Uterus (tissue), 4 donors: ENCODE measurements around the gene SIGLEC12. TPM values are rescaled to one million over a fixed set of nuclear protein-coding genes. Genes with fewer than 3 reads are reported as not detected.

Experiments
- DNase-seq, 2 donors: peaks; one replicate each; pipeline ENCODE4 v3.0.0-alpha.2; 2019 to 2020
- H3K27ac ChIP-seq, 2 donors: fragments of 200-600 bp; sonication (generic); 1 replicate in 1 of 2; 2 replicates in 1 of 2; pipeline ENCODE4 v1.5.1; 2016 to 2018
- H3K27me3 ChIP-seq, 2 donors: fragments of 200-600 bp; sonication (generic); one replicate each; pipeline ENCODE4 v1.5.1; 2018 to 2019; ENCODE audit warnings: control low read depth in 1 of 2
- H3K36me3 ChIP-seq, 2 donors: fragments of 200-600 bp; sonication (generic); one replicate each; pipeline ENCODE4 v1.5.1; 2019; ENCODE audit warnings: control low read depth in 1 of 2
- H3K4me1 ChIP-seq, 2 donors: fragments of 200-600 bp; sonication (generic); one replicate each; pipeline ENCODE4 v1.5.1; 2018 to 2019; ENCODE audit warnings: control low read depth in 1 of 2
- H3K4me3 ChIP-seq, 2 donors: fragments of 200-600 bp; sonication (generic); 1 replicate in 1 of 2; 2 replicates in 1 of 2; pipeline ENCODE4 v1.5.1; 2018 to 2019; ENCODE audit warnings: mild to moderate bottlenecking in 1 of 2
- H3K9me3 ChIP-seq, 2 donors: fragments of 200-600 bp; sonication (generic); one replicate each; pipeline ENCODE4 v1.5.1; 2019; ENCODE audit warnings: control low read depth in 1 of 2
- CTCF ChIP-seq, 4 experiments: fragments of 200-600 bp in 2 of 4; fragments of 450-650 bp in 2 of 4; sonication (generic) in 2 of 4; IDR thresholded peaks; one replicate each; pipeline ENCODE4 v1.5.1; 2016 to 2019; ENCODE audit warnings: antibody characterized with exemption in 4 of 4, mild to moderate bottlenecking in 2 of 4, moderate library complexity in 1 of 4
- POLR2A ChIP-seq, 2 donors: fragments of 450-650 bp; IDR thresholded peaks; one replicate each; pipeline ENCODE4 v1.6.1; 2016; ENCODE audit warnings: antibody characterized with exemption in 2 of 2, mild to moderate bottlenecking in 1 of 2, moderate library complexity in 1 of 2
- intact Hi-C: fragments of 100-400 bp; cut with DNase I; formaldehyde crosslinking; loops from one replicate; pipeline ENCODE4 v1.15.1; 2023; ENCODE audit warnings: low total_unique reads
- total RNA-seq, 4 donors: library from RNA; depleted of rRNA in 3 of 4; stranded (reverse); fragments of >200 nt in 3 of 4; gene quantifications; one replicate each; pipeline versions ENCODE4 v1.1.0 to v1.2.4, GENCODE V29; 2014 to 2023
- donor health status: DM: yes; HTN: yes; CAD: no.

Gene SIGLEC12
- total RNA-seq, 4 donors from 2014 or later: 0.21 to 0.40 TPM; not detected in 2

- H3K27me3 ChIP-seq: no peaks in the 10 kb centered on the region
- no peaks in the 10 kb centered on the region for H3K4me1 ChIP-seq
- no peak for DNase-seq
- H3K4me3 ChIP-seq: no peak within 1 kb of the TSS
- H3K27ac ChIP-seq: no peak within 1 kb of the TSS
- intact Hi-C loops: no loop called here
- no peak for TF ChIP-seq POLR2A (IDR thresholded peaks at IDR 0.05)
- H3K9me3 ChIP-seq: no peaks in the 10 kb centered on the region
- no peaks in the 10 kb centered on the region for H3K36me3 ChIP-seq
These were observed 43.5 kb downstream of the SIGLEC12 start, which contains the start of gene SIGLEC8 for GRCh38 chr19:51458051-51458645. Gene SIGLEC8, minus strand, starts transcription at chr19:51458454. Its CDS starts 67 bp downstream, at chr19:51458387.

- intact Hi-C loops: no loop called here
- TF ChIP-seq POLR2A (IDR thresholded peaks at IDR 0.05): no peak
- TF ChIP-seq CTCF (IDR thresholded peaks at IDR 0.05): no peak
- Histone ChIP-seq H3K9me3 (no peaks in the 10 kb centered on the region), H3K4me3 (no peak overlapping the region), H3K27me3 (no peaks in the 10 kb centered on the region), H3K4me1 (no peaks in the 10 kb centered on the region), H3K36me3 (no peaks in the 10 kb centered on the region), H3K27ac (no peak overlapping the region)
- DNase-seq: no peak
These were observed 44.1 kb downstream of the SIGLEC12 start for GRCh38 chr19:51457351-51458013.

GRCh38 chr19:51456541-51457290, 44.9 kb downstream of the SIGLEC12 start:
- TF ChIP-seq CTCF (IDR thresholded peaks at IDR 0.05) (no peak), POLR2A (IDR thresholded peaks at IDR 0.05) (no peak)
- no peak overlapping the region for H3K27ac ChIP-seq
- H3K4me3 ChIP-seq: no peak overlapping the region
- H3K4me1 ChIP-seq: no peaks in the 10 kb centered on the region
- no peaks in the 10 kb centered on the region for H3K27me3 ChIP-seq
- intact Hi-C loops: no loop called here
- H3K36me3 ChIP-seq: no peaks in the 10 kb centered on the region
- no peak for DNase-seq
- H3K9me3 ChIP-seq: no peaks in the 10 kb centered on the region

- Histone ChIP-seq H3K27ac (no peak overlapping the region), H3K36me3 (no peaks in the 10 kb centered on the region), H3K27me3 (no peaks in the 10 kb centered on the region), H3K9me3 (no peaks in the 10 kb centered on the region), H3K4me3 (no peak overlapping the region), H3K4me1 (no peaks in the 10 kb centered on the region)
- TF ChIP-seq CTCF (IDR thresholded peaks at IDR 0.05) (no peak), POLR2A (IDR thresholded peaks at IDR 0.05) (no peak)
- no peak for DNase-seq
- intact Hi-C loops: no loop called here
These were observed 50.8 kb downstream of the SIGLEC12 start for GRCh38 chr19:51450730-51451307.

GRCh38 chr19:51448411-51449016, 53.1 kb downstream of the SIGLEC12 start:
- H3K4me1 ChIP-seq: no peaks in the 10 kb centered on the region
- TF ChIP-seq POLR2A (IDR thresholded peaks at IDR 0.05) (no peak), CTCF (IDR thresholded peaks at IDR 0.05) (no peak)
- H3K36me3 ChIP-seq: no peaks in the 10 kb centered on the region
- DNase-seq: no peak
- no peak overlapping the region for H3K27ac ChIP-seq
- no peaks in the 10 kb centered on the region for H3K27me3 ChIP-seq
- intact Hi-C loops: no loop called here
- H3K4me3 ChIP-seq: no peak overlapping the region
- H3K9me3 ChIP-seq: no peaks in the 10 kb centered on the region
